GM23248 (cell line): ENCODE results near the gene TMTC1. TPM values are rescaled to one million over a fixed set of nuclear protein-coding genes. Genes with fewer than 3 reads are reported as not detected.
A peak's percentile ranks its signal among the peaks of the same experiment; 100 is the strongest.

ENCODE experiments used
- DNase-seq: peaks from one replicate; pipeline ENCODE4 v3.0.0-alpha.2; 2015
- H2AFZ ChIP-seq: fragments of 200-600 bp; sonication (generic); 2 replicates; pipeline ENCODE4 v1.6.1; 2016; ENCODE audit warnings: antibody characterized with exemption
- H3F3A ChIP-seq: fragments of 200-600 bp; sonication (generic); 2 replicates; pipeline ENCODE4 v1.6.1; 2016; ENCODE audit warnings: mild to moderate bottlenecking, antibody characterized with exemption, mixed run types; ENCODE audit not compliant: insufficient read depth
- H3K27ac ChIP-seq: fragments of 200-600 bp; sonication (generic); 2 replicates; pipeline ENCODE4 v1.5.1; 2016; ENCODE audit warnings: mild to moderate bottlenecking
- H3K27me3 ChIP-seq: fragments of 200-600 bp; sonication (generic); replicated peaks from 2 replicates; pipeline ENCODE4 v1.6.1; 2016; ENCODE audit warnings: mild to moderate bottlenecking; ENCODE audit not compliant: insufficient read depth
- H3K36me3 ChIP-seq: fragments of 200-600 bp; sonication (generic); 2 replicates; pipeline ENCODE4 v1.6.1; 2016; ENCODE audit warnings: low read depth, mild to moderate bottlenecking
- H3K4me1 ChIP-seq: fragments of 200-600 bp; sonication (generic); 2 replicates; pipeline ENCODE4 v1.6.1; 2016; ENCODE audit warnings: mild to moderate bottlenecking; ENCODE audit not compliant: insufficient read depth
- H3K4me2 ChIP-seq: fragments of 200-600 bp; sonication (generic); one replicate; pipeline ENCODE4 v1.6.1; 2016; ENCODE audit warnings: mild to moderate bottlenecking; ENCODE audit not compliant: unreplicated experiment
- H3K4me3 ChIP-seq: fragments of 200-600 bp; sonication (generic); 2 replicates; pipeline ENCODE4 v1.5.1; 2016; ENCODE audit warnings: mild to moderate bottlenecking
- H3K79me2 ChIP-seq: fragments of 200-600 bp; sonication (generic); 2 replicates; pipeline ENCODE4 v1.6.1; 2016; ENCODE audit warnings: mild to moderate bottlenecking; ENCODE audit not compliant: insufficient read depth
- H3K9ac ChIP-seq: fragments of 200-600 bp; sonication (generic); 2 replicates; pipeline ENCODE4 v1.6.1; 2016; ENCODE audit warnings: mild to moderate bottlenecking
- H3K9me2 ChIP-seq: fragments of 200-600 bp; sonication (generic); 2 replicates; pipeline ENCODE4 v1.6.1; 2016; ENCODE audit warnings: mixed run types, mild to moderate bottlenecking, moderate library complexity; ENCODE audit not compliant: insufficient read depth
- H3K9me3 ChIP-seq: fragments of 200-600 bp; sonication (generic); one replicate; pipeline ENCODE4 v1.6.1; 2017; ENCODE audit warnings: low read depth
- H4K20me1 ChIP-seq: fragments of 200-600 bp; sonication (generic); 2 replicates; pipeline ENCODE4 v1.6.0; 2016; ENCODE audit not compliant: insufficient read depth
- EZH2 ChIP-seq: fragments of 200-600 bp; sonication (generic); IDR thresholded peaks from 2 replicates; pipeline ENCODE4 v1.6.1; 2018; ENCODE audit warnings: antibody characterized with exemption, mild to moderate bottlenecking; ENCODE audit not compliant: insufficient read depth, poor library complexity, severe bottlenecking
- EZH2phosphoT487 ChIP-seq: fragments of 200-600 bp; sonication (generic); IDR thresholded peaks from 2 replicates; pipeline ENCODE4 v1.6.1; 2018; ENCODE audit warnings: antibody characterized with exemption, moderate library complexity, mild to moderate bottlenecking, low read depth; ENCODE audit not compliant: insufficient read depth
- WGBS, 2 experiments: methylation state at CpG; one replicate each; pipeline ENCODE4 v1.1.6; 2015 to 2017; ENCODE audit warnings: low lambda C conversion rate in 2 of 2, low coverage in 1 of 2; ENCODE audit errors: missing lambda C conversion rate in 2 of 2; 5-methylcytosine and 5-hydroxymethylcytosine counted together
- in situ Hi-C: fragments of 300-500 bp; cut with MboI; formaldehyde crosslinking; loops from 2 replicates; pipeline ENCODE4 v1.15.0; 2020
- polyA plus RNA-seq: library from polyadenylated mRNA; unstranded; fragments of >200 nt; fragmentation: Nextera tagmentation; extraction: Ambion mirVana; gene quantifications from 2 replicates; pipeline ENCODE4 v1.2.1, GENCODE V29; 2016
- total RNA-seq: library from RNA; depleted of rRNA; stranded (reverse); fragments of >200 nt; shearing (Covaris generic); gene quantifications from 2 replicates; pipeline ENCODE4 v1.2.3, GENCODE V29; 2014

Gene TMTC1
- total and polyA plus RNA-seq, 2 experiments from 2014 or later = 6.8 to 25.3 TPM

DNA sequence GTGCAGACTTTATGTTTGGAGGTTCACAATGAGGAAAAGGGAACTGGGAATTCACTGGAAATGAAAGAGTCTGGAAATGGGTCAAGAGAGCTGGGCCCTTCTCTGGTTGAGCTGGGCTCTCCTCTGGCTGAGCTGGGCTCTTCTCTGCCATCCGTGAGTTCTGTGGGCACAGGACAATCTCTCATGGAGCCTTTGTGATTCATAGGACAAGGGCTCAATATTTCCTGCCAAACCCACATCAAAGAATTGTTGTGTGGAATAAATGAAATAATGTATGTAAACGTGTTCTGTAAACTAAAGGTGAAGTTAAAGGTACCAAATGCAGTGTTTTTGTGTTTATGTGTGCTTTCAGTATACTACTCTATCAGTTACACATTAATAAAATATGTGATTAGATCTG, 190.7 kb downstream of the TMTC1 start:
- no peak overlapping the region for H3K4me3 ChIP-seq
- in situ Hi-C loops = no loop called here
- no peaks in the 10 kb centered on the region for H3K9me2 ChIP-seq
- H3K27me3 ChIP-seq = no peaks in the 10 kb centered on the region
- no peak overlapping the region for H2AFZ ChIP-seq
- no peak overlapping the region for H3K27ac ChIP-seq
- no peaks in the 10 kb centered on the region for H3K4me1 ChIP-seq
- DNase-seq = no peak
- no peak overlapping the region for H3K9ac ChIP-seq
- no peaks in the 10 kb centered on the region for H3K79me2 ChIP-seq
- WGBS, 2 experiments = 88 to 93% methylated on average over 2 of the region's 2 CpGs
- no peaks in the 10 kb centered on the region for H4K20me1 ChIP-seq
- H3K4me2 ChIP-seq = no peak overlapping the region
- no peaks in the 10 kb centered on the region for H3K9me3 ChIP-seq
- no peaks in the 10 kb centered on the region for H3K36me3 ChIP-seq
- no peak for TF ChIP-seq EZH2phosphoT487
- TF ChIP-seq EZH2 = no peak
- no peaks in the 10 kb centered on the region for H3F3A ChIP-seq

DNA sequence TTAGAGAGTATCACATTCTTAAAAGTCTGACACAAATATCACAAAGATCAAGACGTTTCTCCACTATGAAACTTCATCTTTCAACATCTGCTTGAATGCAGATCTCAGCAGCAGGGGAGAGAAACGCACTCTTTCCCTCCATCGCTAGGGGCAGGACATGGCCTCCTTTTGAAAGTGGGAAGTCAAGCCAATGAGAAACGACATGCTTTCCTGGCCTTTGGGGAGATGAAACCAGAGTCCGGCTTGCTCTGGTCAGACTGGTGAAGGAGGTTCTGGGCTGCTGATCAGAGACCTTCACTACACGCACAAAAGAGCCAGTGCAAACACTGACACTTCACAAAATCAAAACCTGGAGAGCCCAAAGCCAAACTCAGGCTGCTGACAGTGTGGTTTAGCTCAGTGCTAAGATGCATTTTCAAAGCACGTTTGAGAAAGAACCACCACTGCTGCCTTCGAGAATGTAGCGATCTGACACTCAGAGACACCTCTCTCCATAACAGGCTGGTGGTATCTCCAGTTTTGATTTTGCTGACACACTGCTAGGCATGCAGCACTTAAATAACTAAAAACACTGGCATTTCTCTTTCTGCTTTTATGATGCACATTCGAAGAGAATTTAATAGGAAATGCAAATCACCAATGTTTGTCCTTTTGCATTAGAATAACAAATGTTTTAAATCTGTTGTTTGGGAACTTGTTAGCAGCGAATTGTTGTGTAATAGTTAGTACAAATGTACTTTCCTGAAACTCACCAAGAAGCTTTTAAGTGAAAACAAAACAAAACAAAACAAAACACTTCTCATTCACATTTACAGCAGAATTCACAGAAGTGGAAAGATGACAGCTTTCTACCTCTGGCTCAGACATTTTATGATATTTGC, 192.4 kb downstream of the TMTC1 start:
- Histone ChIP-seq H3K9me3 (no peaks in the 10 kb centered on the region), H2AFZ (peak overlapping the region; percentile 64), H3K4me3 (peak overlapping the region; percentile 24), H4K20me1 (no peaks in the 10 kb centered on the region), H3K36me3 (no peaks in the 10 kb centered on the region), H3K79me2 (no peaks in the 10 kb centered on the region), H3K9me2 (no peaks in the 10 kb centered on the region), H3K9ac (peak overlapping the region; percentile 4; the same call in 1 of the 2 replicates), H3K27ac (no peak overlapping the region), H3F3A (no peaks in the 10 kb centered on the region), H3K4me1 (no peaks in the 10 kb centered on the region), H3K4me2 (peak overlapping the region; percentile 39), H3K27me3 (no peaks in the 10 kb centered on the region)
- TF ChIP-seq EZH2 (no peak), EZH2phosphoT487 (no peak)
- in situ Hi-C loops = no loop called here
- peak; percentile 69 for DNase-seq
- 4 to 7% methylated on average over 11 of the region's 11 CpGs for WGBS, 2 experiments

DNA sequence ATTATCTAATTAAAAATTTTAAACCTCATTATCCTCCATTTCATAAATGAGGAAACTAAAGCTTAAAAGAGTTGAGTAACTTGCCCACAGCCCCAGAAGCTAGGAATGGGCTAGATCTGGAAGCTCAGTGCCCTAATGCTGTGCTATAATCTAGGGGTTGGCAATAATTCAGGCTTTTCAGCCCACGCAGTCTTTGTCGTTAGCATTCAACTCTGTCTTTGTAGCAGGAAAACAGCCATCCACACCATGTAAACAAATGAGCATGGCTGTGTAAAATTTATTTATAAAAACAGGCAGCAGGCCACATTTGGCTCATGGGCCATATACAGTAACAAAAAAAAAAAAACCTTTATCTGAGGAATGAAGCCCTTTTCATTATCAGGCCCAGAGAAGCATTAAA, 193.9 kb downstream of the TMTC1 start:
- Histone ChIP-seq H3K9me3 (no peaks in the 10 kb centered on the region), H3F3A (no peaks in the 10 kb centered on the region), H2AFZ (no peak overlapping the region), H4K20me1 (no peaks in the 10 kb centered on the region), H3K4me3 (no peak overlapping the region), H3K9me2 (no peaks in the 10 kb centered on the region), H3K9ac (no peak overlapping the region), H3K36me3 (no peaks in the 10 kb centered on the region), H3K27ac (no peak overlapping the region), H3K79me2 (no peaks in the 10 kb centered on the region), H3K4me2 (no peak overlapping the region), H3K27me3 (no peaks in the 10 kb centered on the region), H3K4me1 (no peaks in the 10 kb centered on the region)
- 89 to 92% methylated on average over 2 of the region's 2 CpGs for WGBS, 2 experiments
- TF ChIP-seq EZH2phosphoT487 (no peak), EZH2 (no peak)
- in situ Hi-C loops = no loop called here
- DNase-seq = no peak

GRCh38 chr12:29589286-29589820, 194.4 kb downstream of the TMTC1 start:
- no peak overlapping the region for H3K4me2 ChIP-seq
- WGBS, 2 experiments = 94 to 98% methylated on average over 2 of the region's 2 CpGs
- H3K27ac ChIP-seq = no peak overlapping the region
- no peaks in the 10 kb centered on the region for H3K4me1 ChIP-seq
- H3K4me3 ChIP-seq = no peak overlapping the region
- H3K9ac ChIP-seq = no peak overlapping the region
- H3K27me3 ChIP-seq = no peaks in the 10 kb centered on the region
- TF ChIP-seq EZH2 (no peak), EZH2phosphoT487 (no peak)
- H3F3A ChIP-seq = no peaks in the 10 kb centered on the region
- no peaks in the 10 kb centered on the region for H3K79me2 ChIP-seq
- in situ Hi-C loops = no loop called here
- no peaks in the 10 kb centered on the region for H3K9me3 ChIP-seq
- no peak for DNase-seq
- H3K9me2 ChIP-seq = no peaks in the 10 kb centered on the region
- H4K20me1 ChIP-seq = no peaks in the 10 kb centered on the region
- no peaks in the 10 kb centered on the region for H3K36me3 ChIP-seq
- no peak overlapping the region for H2AFZ ChIP-seq
